DND-41 (cell line): ENCODE measurements around the gene PPP1R2C.

Source experiments
- ATAC-seq: fragments of 200-7000 bp; cut with Tn5 transposase; 3 replicates; pipeline ENCODE4 v1.9.1; 2021; ENCODE audit warnings: low read depth; ENCODE audit not compliant: insufficient read depth
- DNase-seq: peaks from one replicate; pipeline ENCODE4 v3.0.0-alpha.2; 2020
- H2AFZ ChIP-seq: 2 replicates; pipeline ENCODE4 v1.6.0; 2012; ENCODE audit warnings: low read depth, low read length
- H3K27ac ChIP-seq: 2 replicates; pipeline ENCODE4 v1.5.1; 2012; ENCODE audit warnings: low read length, inconsistent platforms
- H3K27me3 ChIP-seq: fragments of 200-600 bp; sonication (generic); 2 replicates; pipeline ENCODE4 v1.6.0; 2012; ENCODE audit warnings: low read length, mild to moderate bottlenecking, inconsistent platforms; ENCODE audit not compliant: insufficient read depth, poor library complexity
- H3K36me3 ChIP-seq: 2 replicates; pipeline ENCODE4 v1.5.1; 2012; ENCODE audit warnings: low read length, inconsistent platforms; ENCODE audit not compliant: insufficient read depth
- H3K4me1 ChIP-seq: 2 replicates; pipeline ENCODE4 v1.5.1; 2012; ENCODE audit warnings: mild to moderate bottlenecking, low read length; ENCODE audit not compliant: insufficient read depth
- H3K4me2 ChIP-seq: 2 replicates; pipeline ENCODE4 v1.6.0; 2012; ENCODE audit warnings: mild to moderate bottlenecking, moderate library complexity, low read length, inconsistent platforms; ENCODE audit not compliant: insufficient read depth
- H3K4me3 ChIP-seq, 2 experiments: fragments of 200-600 bp in 1 of 2; shearing (Covaris generic) in 1 of 2; 2 replicates each; pipeline ENCODE4 v1.5.1; 2012 to 2016; ENCODE audit warnings: inconsistent platforms in 2 of 2, low read length in 2 of 2, mild to moderate bottlenecking in 2 of 2, low read depth in 1 of 2, moderate library complexity in 1 of 2
- H3K79me2 ChIP-seq: 2 replicates; pipeline ENCODE4 v1.6.0; 2012; ENCODE audit warnings: low read length, inconsistent platforms; ENCODE audit not compliant: insufficient read depth
- H3K9ac ChIP-seq: 2 replicates; pipeline ENCODE4 v1.6.0; 2012; ENCODE audit warnings: low read depth, mild to moderate bottlenecking, inconsistent platforms, low read length, moderate library complexity
- H3K9me3 ChIP-seq: 2 replicates; pipeline ENCODE4 v1.5.1; 2012; ENCODE audit warnings: low read length, moderate library complexity, mild to moderate bottlenecking, inconsistent platforms; ENCODE audit not compliant: insufficient read depth, severe bottlenecking
- H4K20me1 ChIP-seq: 2 replicates; pipeline ENCODE4 v1.6.0; 2012; ENCODE audit warnings: low read length; ENCODE audit not compliant: insufficient read depth
- EZH2 ChIP-seq: IDR thresholded peaks from 3 replicates; pipeline ENCODE4 v1.6.1; 2012; ENCODE audit warnings: borderline replicate concordance, low read depth, mild to moderate bottlenecking, moderate library complexity, low read length, inconsistent platforms; ENCODE audit not compliant: severe bottlenecking
- TF ChIP-seq, protein P1 (sequence below): IDR thresholded peaks from 2 replicates; pipeline ENCODE4 v1.5.1; 2012; ENCODE audit warnings: borderline replicate concordance, low read length, moderate library complexity, mild to moderate bottlenecking; ENCODE audit not compliant: poor library complexity, severe bottlenecking; ENCODE audit errors: extremely low read depth

Gene PPP1R2C

DNA sequence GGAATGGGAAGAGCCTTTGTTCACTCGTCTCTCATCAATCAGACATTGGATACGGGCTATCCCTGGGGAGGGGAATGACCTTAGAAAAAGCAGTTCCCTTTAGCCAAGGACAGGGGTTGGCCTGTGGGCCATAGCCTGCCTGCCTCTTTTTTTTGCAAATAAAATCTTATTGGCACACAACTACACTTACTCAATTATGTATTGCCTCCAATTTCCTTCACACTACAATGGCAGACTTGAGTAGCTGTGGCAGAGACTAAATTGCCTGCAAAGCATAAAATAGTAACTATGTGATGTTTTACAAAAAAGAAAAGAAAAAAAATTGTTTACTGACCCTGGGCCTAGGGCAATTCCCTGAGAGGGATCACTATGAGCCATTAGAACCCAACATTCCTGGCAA lies 23.4 kb downstream of the PPP1R2C start:
- Histone ChIP-seq H3K4me2 (no peak overlapping the region), H3K27ac (no peak overlapping the region), H2AFZ (no peak overlapping the region), H4K20me1 (no peaks in the 10 kb centered on the region), H3K9me3 (no peaks in the 10 kb centered on the region), H3K9ac (no peak overlapping the region), H3K27me3 (no peaks in the 10 kb centered on the region), H3K36me3 (no peaks in the 10 kb centered on the region), H3K4me1 (peaks cover 15% of the 10 kb centered on the region), H3K4me3 (no peak overlapping the region), H3K79me2 (no peaks in the 10 kb centered on the region)
- no peak for ATAC-seq
- DNase-seq, result no peak
- no peak for TF ChIP-seq EZH2
- TF ChIP-seq, protein P1, sequence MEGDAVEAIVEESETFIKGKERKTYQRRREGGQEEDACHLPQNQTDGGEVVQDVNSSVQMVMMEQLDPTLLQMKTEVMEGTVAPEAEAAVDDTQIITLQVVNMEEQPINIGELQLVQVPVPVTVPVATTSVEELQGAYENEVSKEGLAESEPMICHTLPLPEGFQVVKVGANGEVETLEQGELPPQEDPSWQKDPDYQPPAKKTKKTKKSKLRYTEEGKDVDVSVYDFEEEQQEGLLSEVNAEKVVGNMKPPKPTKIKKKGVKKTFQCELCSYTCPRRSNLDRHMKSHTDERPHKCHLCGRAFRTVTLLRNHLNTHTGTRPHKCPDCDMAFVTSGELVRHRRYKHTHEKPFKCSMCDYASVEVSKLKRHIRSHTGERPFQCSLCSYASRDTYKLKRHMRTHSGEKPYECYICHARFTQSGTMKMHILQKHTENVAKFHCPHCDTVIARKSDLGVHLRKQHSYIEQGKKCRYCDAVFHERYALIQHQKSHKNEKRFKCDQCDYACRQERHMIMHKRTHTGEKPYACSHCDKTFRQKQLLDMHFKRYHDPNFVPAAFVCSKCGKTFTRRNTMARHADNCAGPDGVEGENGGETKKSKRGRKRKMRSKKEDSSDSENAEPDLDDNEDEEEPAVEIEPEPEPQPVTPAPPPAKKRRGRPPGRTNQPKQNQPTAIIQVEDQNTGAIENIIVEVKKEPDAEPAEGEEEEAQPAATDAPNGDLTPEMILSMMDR, result no peak

DNA sequence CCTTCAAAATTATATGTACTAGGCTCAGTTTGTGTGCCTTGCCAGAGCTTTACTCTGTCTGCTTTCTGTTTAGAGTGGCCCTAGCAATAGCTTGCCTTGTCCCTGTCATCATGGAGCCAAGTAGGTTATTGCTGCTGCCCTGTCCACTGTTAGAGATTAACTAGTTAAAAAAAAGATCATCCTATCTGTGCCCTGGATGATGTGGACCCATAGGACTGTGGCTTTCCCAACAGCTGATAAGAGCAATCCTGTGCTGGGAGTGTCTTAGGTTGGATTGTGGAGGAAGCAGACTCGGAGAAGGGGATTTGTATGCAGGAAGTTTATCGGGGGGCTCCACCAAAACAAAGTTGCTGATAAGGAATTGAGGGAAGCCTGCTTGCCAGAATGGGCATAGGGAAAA lies 23.8 kb downstream of the PPP1R2C start:
- no peak overlapping the region for H3K4me3 ChIP-seq
- H3K9ac ChIP-seq, result no peak overlapping the region
- H3K36me3 ChIP-seq, result no peaks in the 10 kb centered on the region
- ATAC-seq (no peak), DNase-seq (no peak)
- no peaks in the 10 kb centered on the region for H3K79me2 ChIP-seq
- H3K27me3 ChIP-seq, result no peaks in the 10 kb centered on the region
- TF ChIP-seq EZH2, result no peak
- TF ChIP-seq, protein P1, result no peak
- no peaks in the 10 kb centered on the region for H3K9me3 ChIP-seq
- H3K4me1 ChIP-seq, result peaks cover 15% of the 10 kb centered on the region
- no peak overlapping the region for H3K4me2 ChIP-seq
- no peak overlapping the region for H3K27ac ChIP-seq
- no peak overlapping the region for H2AFZ ChIP-seq
- H4K20me1 ChIP-seq, result no peaks in the 10 kb centered on the region

DNA sequence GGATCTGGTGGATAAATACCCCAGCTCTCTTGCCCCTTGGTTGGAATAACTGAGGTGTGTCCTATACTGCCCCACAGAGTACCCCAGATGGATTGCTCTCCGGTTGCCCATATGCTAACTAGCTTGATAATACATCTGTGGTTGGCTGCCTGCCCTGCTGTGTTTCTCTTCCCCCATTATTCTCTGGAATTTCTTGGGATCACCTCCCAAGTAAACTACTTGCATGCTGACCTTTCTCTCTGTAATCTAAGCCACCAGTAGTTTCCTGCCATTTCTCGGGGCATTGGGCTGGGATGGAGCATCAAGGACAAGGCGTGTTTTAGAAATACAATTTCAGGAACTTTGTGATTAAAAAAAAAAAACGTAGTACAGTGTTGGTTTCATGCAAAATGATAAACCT lies 25.2 kb downstream of the PPP1R2C start:
- Histone ChIP-seq H3K9ac (no peak overlapping the region), H3K27ac (no peak overlapping the region), H3K9me3 (no peaks in the 10 kb centered on the region), H3K36me3 (no peaks in the 10 kb centered on the region), H3K27me3 (no peaks in the 10 kb centered on the region), H4K20me1 (no peaks in the 10 kb centered on the region), H3K79me2 (no peaks in the 10 kb centered on the region), H2AFZ (no peak overlapping the region), H3K4me3 (no peak overlapping the region), H3K4me1 (peaks cover 15% of the 10 kb centered on the region), H3K4me2 (no peak overlapping the region)
- TF ChIP-seq, protein P1, result no peak
- DNase-seq (no peak), ATAC-seq (no peak)

DNA sequence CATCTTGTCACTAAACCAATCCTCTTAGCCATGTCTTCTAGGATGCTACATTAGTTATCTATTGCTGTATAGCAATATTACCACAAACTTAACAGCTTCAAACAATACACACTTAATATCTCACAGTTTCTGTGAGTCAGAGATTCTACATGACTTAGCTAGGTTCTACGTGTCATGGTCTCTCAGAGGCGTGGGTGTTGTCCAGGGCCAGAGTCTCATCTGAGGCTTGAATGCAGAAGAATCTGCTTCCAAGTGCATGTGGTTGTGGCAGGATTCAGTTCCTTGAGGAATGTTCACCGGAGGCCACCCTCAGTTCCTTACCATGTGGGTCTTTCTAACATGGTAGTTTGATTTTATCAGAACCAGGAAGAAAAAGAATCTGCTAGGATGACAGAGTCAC lies 26.4 kb downstream of the PPP1R2C start:
- no peak overlapping the region for H3K4me2 ChIP-seq
- no peaks in the 10 kb centered on the region for H3K27me3 ChIP-seq
- no peak overlapping the region for H3K27ac ChIP-seq
- H3K4me3 ChIP-seq, result no peak overlapping the region
- H4K20me1 ChIP-seq, result no peaks in the 10 kb centered on the region
- H3K9ac ChIP-seq, result no peak overlapping the region
- no peaks in the 10 kb centered on the region for H3K36me3 ChIP-seq
- ATAC-seq (no peak), DNase-seq (no peak)
- no peaks in the 10 kb centered on the region for H3K9me3 ChIP-seq
- peaks cover 11% of the 10 kb centered on the region for H3K4me1 ChIP-seq
- H2AFZ ChIP-seq, result no peak overlapping the region
- no peaks in the 10 kb centered on the region for H3K79me2 ChIP-seq
- no peak for TF ChIP-seq EZH2
- TF ChIP-seq, protein P1, result no peak
